Lower lobe of right lung (tissue), 2 donors: ENCODE measurements around the gene DNAJB13. TPM values are rescaled to one million over a fixed set of nuclear protein-coding genes. Genes with fewer than 3 reads are reported as not detected.
"Not testable (repeated sequence)": the region's sequence is repeated elsewhere in the genome, so short reads cannot be mapped to it uniquely, and the experiment has no call there.

Experiments used
- ATAC-seq, 2 donors: fragments of 200-7000 bp; cut with Tn5 transposase; one replicate each; pipeline ENCODE4 v1.9.1; 2020 to 2022; ENCODE audit warnings: mild to moderate bottlenecking in 2 of 2, moderate library complexity in 2 of 2
- DNase-seq: peaks from one replicate; pipeline ENCODE4 v3.0.0-alpha.2; 2020
- H3K27ac ChIP-seq: fragments of 200-600 bp; one replicate; pipeline ENCODE4 v1.8.0; 2022
- H3K27me3 ChIP-seq: fragments of 200-600 bp; one replicate; pipeline ENCODE4 v1.8.0; 2022; ENCODE audit warnings: low read depth
- H3K36me3 ChIP-seq: fragments of 200-600 bp; one replicate; pipeline ENCODE4 v1.8.0; 2022; ENCODE audit warnings: mild to moderate bottlenecking
- H3K4me1 ChIP-seq: fragments of 200-600 bp; one replicate; pipeline ENCODE4 v1.8.0; 2022
- H3K4me3 ChIP-seq: fragments of 200-600 bp; one replicate; pipeline ENCODE4 v1.8.0; 2022; ENCODE audit warnings: mild to moderate bottlenecking
- H3K9me3 ChIP-seq: fragments of 200-600 bp; one replicate; pipeline ENCODE4 v1.8.0; 2022
- CTCF ChIP-seq: fragments of 200-600 bp; IDR thresholded peaks from one replicate; pipeline ENCODE4 v1.8.0; 2022; ENCODE audit warnings: antibody characterized with exemption, mild to moderate bottlenecking
- intact Hi-C: fragments of 100-400 bp; cut with DNase I; formaldehyde crosslinking; loops from one replicate; pipeline ENCODE4 v1.11.0; 2022
- total RNA-seq: library from RNA; stranded (reverse); fragmentation: NEBNext Ultra II Directional; extraction: Animal tissue kit (Norgen Biotek cat#: 25700); gene quantifications from one replicate; pipeline ENCODE4 v1.2.1, GENCODE V29; 2021
- donor health status: DM: no; HTN: yes; CAD: no; lungs with severe emphysema.

DNAJB13 gene
- total RNA-seq, 1 donor from 2014 or later: 7.5 TPM

- no peaks in the 10 kb centered on the region for H3K4me1 ChIP-seq
- no peak for TF ChIP-seq CTCF
- no peak for DNase-seq
- no peaks in the 10 kb centered on the region for H3K9me3 ChIP-seq
- peaks cover 63% of the 10 kb centered on the region for H3K36me3 ChIP-seq
- H3K27me3 ChIP-seq: no peaks in the 10 kb centered on the region
- intact Hi-C loops: no loop called here
- ATAC-seq: no peak
- H3K4me3 ChIP-seq: no peak overlapping the region
- no peak overlapping the region for H3K27ac ChIP-seq
These were observed 18.9 kb upstream of the DNAJB13 start for GRCh38 chr11:73931951-73932350.

GRCh38 chr11:73932781-73933180 is 18.0 kb upstream of the DNAJB13 start:
- H3K9me3 ChIP-seq: no peaks in the 10 kb centered on the region
- no peak for TF ChIP-seq CTCF
- no peak for DNase-seq
- peaks cover 55% of the 10 kb centered on the region for H3K36me3 ChIP-seq
- H3K27ac ChIP-seq: no peak overlapping the region
- no peaks in the 10 kb centered on the region for H3K27me3 ChIP-seq
- intact Hi-C loops: no loop called here
- H3K4me3 ChIP-seq: no peak overlapping the region
- no peaks in the 10 kb centered on the region for H3K4me1 ChIP-seq
- ATAC-seq: no peak

GRCh38 chr11:73936047-73936446 is 14.8 kb upstream of the DNAJB13 start:
- peaks cover 22% of the 10 kb centered on the region for H3K36me3 ChIP-seq
- DNase-seq, H3K9me3 ChIP-seq, ATAC-seq, H3K4me3 ChIP-seq, intact Hi-C loops, H3K4me1 ChIP-seq, H3K27ac ChIP-seq, H3K27me3 ChIP-seq: not testable (repeated sequence)

DNA sequence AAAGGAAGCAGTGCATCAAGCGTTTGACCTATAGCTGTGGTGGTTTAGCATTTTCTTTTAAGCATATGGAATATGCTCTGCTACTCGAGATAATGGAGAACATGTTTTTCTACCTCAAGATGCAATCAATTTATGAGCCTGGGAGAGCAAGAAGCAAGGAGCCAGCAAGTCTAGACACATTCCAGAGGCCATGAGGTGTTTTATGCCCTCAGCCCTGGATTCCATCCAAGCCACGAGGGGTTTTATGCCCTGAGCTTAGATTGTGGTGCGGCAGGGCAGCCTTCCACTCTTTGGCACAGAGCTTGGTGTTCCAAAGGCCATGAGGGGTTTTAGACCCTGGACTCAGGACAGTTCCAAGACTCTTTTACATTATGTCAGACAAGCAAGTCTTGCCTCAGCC is 11.7 kb upstream of the DNAJB13 start:
- Histone ChIP-seq H3K27ac (no peak overlapping the region), H3K4me1 (no peaks in the 10 kb centered on the region), H3K36me3 (peaks cover 7% of the 10 kb centered on the region), H3K4me3 (no peak overlapping the region), H3K27me3 (no peaks in the 10 kb centered on the region), H3K9me3 (no peaks in the 10 kb centered on the region)
- DNase-seq (no peak), ATAC-seq (no peak)
- intact Hi-C loops: no loop called here
- no peak for TF ChIP-seq CTCF

GRCh38 chr11:73940801-73941570 is 9.8 kb upstream of the DNAJB13 start:
- no peak for TF ChIP-seq CTCF
- intact Hi-C loops: no loop called here
- no peaks in the 10 kb centered on the region for H3K9me3 ChIP-seq
- no peak for DNase-seq
- H3K4me1 ChIP-seq: no peaks in the 10 kb centered on the region
- no peak for ATAC-seq
- H3K27me3 ChIP-seq: no peaks in the 10 kb centered on the region
- no peak overlapping the region for H3K27ac ChIP-seq
- no peaks in the 10 kb centered on the region for H3K36me3 ChIP-seq
- no peak overlapping the region for H3K4me3 ChIP-seq

DNA sequence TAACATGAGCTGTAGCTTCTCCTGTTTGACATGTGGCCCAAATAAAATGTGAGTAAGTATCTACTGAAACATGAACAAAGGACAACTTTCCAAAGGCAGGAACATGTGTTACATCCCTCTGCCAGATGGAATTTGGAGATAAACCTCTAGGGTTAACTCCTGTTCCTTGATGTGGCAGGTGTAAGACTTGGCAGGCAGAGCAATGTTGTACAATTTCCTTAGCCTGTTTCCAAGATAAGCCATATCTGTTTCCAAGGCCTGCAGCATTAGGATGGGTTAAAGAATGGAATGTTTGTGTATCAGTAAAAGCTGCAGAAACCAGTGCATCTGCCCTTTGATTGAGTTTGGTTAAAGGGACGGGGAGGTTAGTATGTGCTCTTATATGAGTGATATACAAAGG is 8.8 kb upstream of the DNAJB13 start:
- H3K4me1 ChIP-seq: no peaks in the 10 kb centered on the region
- ATAC-seq (no peak), DNase-seq (no peak)
- no peak overlapping the region for H3K27ac ChIP-seq
- H3K36me3 ChIP-seq: no peaks in the 10 kb centered on the region
- no peak overlapping the region for H3K4me3 ChIP-seq
- no peaks in the 10 kb centered on the region for H3K27me3 ChIP-seq
- intact Hi-C loops: no loop called here
- no peak for TF ChIP-seq CTCF
- H3K9me3 ChIP-seq: no peaks in the 10 kb centered on the region
